Smooth muscle cell (in vitro differentiated cells): Measurements from ENCODE around the gene LAX1. TPM values are rescaled to one million over a fixed set of nuclear protein-coding genes. Genes with fewer than 3 reads are reported as not detected.
"Not testable (repeated sequence)": the region's sequence is repeated elsewhere in the genome, so short reads cannot be mapped to it uniquely, and the experiment has no call there.

Experiments
- DNase-seq: peaks from one replicate; lab custom pipeline; 2025; ENCODE audit not compliant: unreplicated experiment; lab: John Stamatoyannopoulos, UW
- H2AFZ ChIP-seq: fragments of 200-600 bp; sonication (generic); 2 replicates; pipeline ENCODE4 v1.6.0; 2016; ENCODE audit warnings: antibody characterized with exemption, low read depth, mild to moderate bottlenecking
- H3F3A ChIP-seq: fragments of 200-600 bp; sonication (generic); 2 replicates; pipeline ENCODE4 v1.6.0; 2017; ENCODE audit warnings: antibody characterized with exemption, low read depth
- H3K27ac ChIP-seq: fragments of 200-600 bp; sonication (generic); 2 replicates; pipeline ENCODE4 v1.5.1; 2016; ENCODE audit warnings: low read depth, mild to moderate bottlenecking
- H3K27me3 ChIP-seq: fragments of 200-600 bp; sonication (generic); 2 replicates; pipeline ENCODE4 v1.6.1; 2016; ENCODE audit warnings: low read depth, mild to moderate bottlenecking
- H3K36me3 ChIP-seq: fragments of 200-600 bp; sonication (generic); 2 replicates; pipeline ENCODE4 v1.5.1; 2016; ENCODE audit warnings: low read depth
- H3K4me1 ChIP-seq: fragments of 200-600 bp; sonication (generic); 2 replicates; pipeline ENCODE4 v1.5.1; 2016; ENCODE audit warnings: low read depth
- H3K4me2 ChIP-seq: fragments of 200-600 bp; sonication (generic); 2 replicates; pipeline ENCODE4 v1.6.0; 2016; ENCODE audit warnings: mild to moderate bottlenecking
- H3K4me3 ChIP-seq: fragments of 200-600 bp; sonication (generic); 2 replicates; pipeline ENCODE4 v1.5.1; 2016; ENCODE audit warnings: mild to moderate bottlenecking
- H3K79me2 ChIP-seq: fragments of 200-600 bp; sonication (generic); 2 replicates; pipeline ENCODE4 v1.6.0; 2016; ENCODE audit warnings: low read depth, mild to moderate bottlenecking
- H3K9ac ChIP-seq: fragments of 200-600 bp; sonication (generic); 2 replicates; pipeline ENCODE4 v1.6.0; 2016; ENCODE audit warnings: low read depth
- H3K9me3 ChIP-seq: fragments of 200-600 bp; sonication (generic); replicated peaks from 2 replicates; pipeline ENCODE4 v1.5.1; 2016; ENCODE audit warnings: low read depth
- H4K20me1 ChIP-seq: fragments of 200-600 bp; sonication (generic); 2 replicates; pipeline ENCODE4 v1.6.0; 2016; ENCODE audit warnings: low read depth
- WGBS: methylation state at CpG from one replicate; pipeline ENCODE4 v1.1.7; 2016; ENCODE audit warnings: low lambda C conversion rate; 5-methylcytosine and 5-hydroxymethylcytosine counted together
- polyA plus RNA-seq: library from polyadenylated mRNA; unstranded; fragments of >200 nt; fragmentation: Nextera tagmentation; extraction: Ambion mirVana; gene quantifications from 2 replicates; pipeline ENCODE4 v1.2.1, GENCODE V29; 2016
- total RNA-seq: library from RNA; depleted of rRNA; stranded (reverse); fragments of >200 nt; gene quantifications from 2 replicates; pipeline ENCODE4 v1.2.3, GENCODE V29; 2014
- TF ChIP-seq, protein P1 (sequence below): fragments of 200-600 bp; sonication (generic); IDR thresholded peaks from 2 replicates; pipeline ENCODE4 v1.5.1; 2017; ENCODE audit warnings: borderline replicate concordance, mild to moderate bottlenecking, antibody characterized with exemption; ENCODE audit not compliant: insufficient read depth, poor library complexity, severe bottlenecking

LAX1 gene
- total and polyA plus RNA-seq, 2 experiments from 2014 or later: 0.27 to 0.36 TPM

DNA sequence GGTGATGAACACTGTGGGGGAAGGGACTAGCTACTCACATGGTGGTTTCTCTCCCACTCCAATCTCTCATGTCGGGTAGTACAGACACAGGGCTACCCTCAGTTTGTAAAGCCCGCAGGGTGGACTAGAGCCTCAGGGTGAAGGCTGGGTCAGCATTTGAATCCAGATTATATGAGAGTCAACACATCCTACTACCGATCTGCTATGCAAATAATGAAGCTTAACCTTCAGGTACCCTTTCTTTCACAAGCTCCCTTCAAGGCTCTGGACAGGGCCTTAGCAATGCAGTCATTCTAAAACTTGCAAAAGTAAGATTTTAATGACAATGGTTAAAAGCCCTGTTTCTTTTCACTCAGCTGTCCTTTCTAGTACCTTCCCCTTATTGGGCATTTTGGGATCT is 25.0 kb downstream of the LAX1 start:
- 65% methylated on average over 3 of the region's 3 CpGs for WGBS
- no peaks in the 10 kb centered on the region for H3K27me3 ChIP-seq
- no peaks in the 10 kb centered on the region for H3F3A ChIP-seq
- H3K4me3 ChIP-seq: no peak overlapping the region
- no peaks in the 10 kb centered on the region for H3K79me2 ChIP-seq
- TF ChIP-seq, protein P1, sequence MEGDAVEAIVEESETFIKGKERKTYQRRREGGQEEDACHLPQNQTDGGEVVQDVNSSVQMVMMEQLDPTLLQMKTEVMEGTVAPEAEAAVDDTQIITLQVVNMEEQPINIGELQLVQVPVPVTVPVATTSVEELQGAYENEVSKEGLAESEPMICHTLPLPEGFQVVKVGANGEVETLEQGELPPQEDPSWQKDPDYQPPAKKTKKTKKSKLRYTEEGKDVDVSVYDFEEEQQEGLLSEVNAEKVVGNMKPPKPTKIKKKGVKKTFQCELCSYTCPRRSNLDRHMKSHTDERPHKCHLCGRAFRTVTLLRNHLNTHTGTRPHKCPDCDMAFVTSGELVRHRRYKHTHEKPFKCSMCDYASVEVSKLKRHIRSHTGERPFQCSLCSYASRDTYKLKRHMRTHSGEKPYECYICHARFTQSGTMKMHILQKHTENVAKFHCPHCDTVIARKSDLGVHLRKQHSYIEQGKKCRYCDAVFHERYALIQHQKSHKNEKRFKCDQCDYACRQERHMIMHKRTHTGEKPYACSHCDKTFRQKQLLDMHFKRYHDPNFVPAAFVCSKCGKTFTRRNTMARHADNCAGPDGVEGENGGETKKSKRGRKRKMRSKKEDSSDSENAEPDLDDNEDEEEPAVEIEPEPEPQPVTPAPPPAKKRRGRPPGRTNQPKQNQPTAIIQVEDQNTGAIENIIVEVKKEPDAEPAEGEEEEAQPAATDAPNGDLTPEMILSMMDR: no peak
- no peak for DNase-seq
- H3K9me3 ChIP-seq: no peaks in the 10 kb centered on the region
- no peaks in the 10 kb centered on the region for H3K36me3 ChIP-seq
- no peak overlapping the region for H3K9ac ChIP-seq
- no peaks in the 10 kb centered on the region for H4K20me1 ChIP-seq
- peaks cover 1% of the 10 kb centered on the region for H3K4me1 ChIP-seq
- no peak overlapping the region for H3K4me2 ChIP-seq
- no peak overlapping the region for H3K27ac ChIP-seq
- H2AFZ ChIP-seq: no peak overlapping the region

DNA sequence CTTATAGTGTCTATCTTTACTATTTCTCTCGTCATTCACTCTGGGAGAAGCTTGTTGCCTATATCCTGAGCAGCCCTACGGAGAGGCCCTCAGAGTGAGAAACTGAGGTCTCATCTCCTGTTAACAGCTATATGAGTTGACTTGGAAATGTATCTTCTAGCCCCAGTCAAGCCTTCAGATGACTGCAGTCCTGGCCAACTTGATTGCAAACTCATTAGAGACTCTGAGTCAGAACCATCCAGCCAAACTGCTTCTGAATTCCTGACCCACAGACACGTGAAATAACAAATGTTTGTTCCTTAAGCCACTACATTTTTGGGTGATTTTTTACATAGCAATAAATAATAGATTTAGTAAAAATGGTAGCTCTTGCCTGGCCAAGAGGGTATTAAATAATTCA is 26.5 kb downstream of the LAX1 start:
- TF ChIP-seq, protein P1: no peak
- WGBS: 75% methylated on average over 3 of the region's 3 CpGs
- no peak for DNase-seq

DNA sequence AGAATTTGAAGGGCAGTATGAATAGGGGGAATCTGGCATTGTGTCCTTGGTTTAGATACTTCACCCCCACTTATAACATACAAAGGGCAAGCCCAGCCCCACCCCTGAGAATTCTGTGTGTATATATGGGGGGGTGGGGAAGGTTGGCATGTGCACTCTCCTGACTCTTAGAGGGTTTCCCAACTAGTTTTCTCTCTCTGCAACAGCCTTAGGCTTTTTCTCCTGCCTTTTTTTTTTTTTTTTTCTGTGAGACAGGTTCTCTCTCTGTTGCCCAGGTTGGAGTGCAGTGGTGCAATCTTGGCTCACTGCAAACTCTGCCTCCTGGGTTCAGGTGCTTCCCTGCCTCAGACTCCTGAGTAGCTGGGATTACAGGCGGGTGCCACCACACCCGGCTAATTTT is 27.5 kb downstream of the LAX1 start:
- Histone ChIP-seq H3F3A (no peaks in the 10 kb centered on the region), H3K9ac (no peak overlapping the region), H3K4me2 (no peak overlapping the region), H3K79me2 (peaks cover 18% of the 10 kb centered on the region), H3K4me1 (peaks cover 13% of the 10 kb centered on the region), H3K27ac (no peak overlapping the region), H4K20me1 (peaks cover 14% of the 10 kb centered on the region), H3K27me3 (no peaks in the 10 kb centered on the region), H3K4me3 (no peak overlapping the region), H3K36me3 (no peaks in the 10 kb centered on the region), H3K9me3 (no peaks in the 10 kb centered on the region), H2AFZ (no peak overlapping the region)
- TF ChIP-seq, protein P1: no peak
- no peak for DNase-seq
- WGBS: 85% methylated on average over 2 of the region's 2 CpGs

More for the DNA sequence above, 26.5 kb downstream of the LAX1 start:
- Histone ChIP-seq H3F3A (no peaks in the 10 kb centered on the region), H3K9me3 (no peaks in the 10 kb centered on the region), H3K79me2 (peaks cover 8% of the 10 kb centered on the region), H3K27me3 (no peaks in the 10 kb centered on the region), H3K4me1 (peaks cover 4% of the 10 kb centered on the region), H3K27ac (no peak overlapping the region), H4K20me1 (peaks cover 4% of the 10 kb centered on the region), H3K9ac (no peak overlapping the region), H3K4me2 (no peak overlapping the region), H2AFZ (no peak overlapping the region), H3K4me3 (no peak overlapping the region), H3K36me3 (no peaks in the 10 kb centered on the region)

DNA sequence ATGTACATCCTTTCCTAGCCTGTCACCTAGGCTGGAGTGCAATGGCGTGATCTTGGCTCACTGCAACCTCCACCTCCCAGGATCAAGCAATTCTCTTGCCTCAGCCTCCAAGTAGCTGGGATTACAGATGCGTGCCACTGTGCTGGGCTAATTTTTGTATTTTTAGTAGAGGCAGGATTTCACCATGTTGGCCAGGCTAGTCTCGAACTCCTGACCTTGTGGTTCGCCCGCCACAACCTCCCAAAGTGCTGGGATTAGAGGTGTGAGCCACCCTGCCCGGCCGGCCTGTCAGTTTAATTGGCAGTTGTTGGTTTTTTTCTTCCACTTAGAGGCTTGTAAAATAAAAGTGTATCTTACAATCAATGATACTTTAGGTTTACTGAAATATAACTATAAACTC is 28.6 kb downstream of the LAX1 start:
- H3K27me3 ChIP-seq, H3K9me3 ChIP-seq, H2AFZ ChIP-seq, H3K4me2 ChIP-seq, H3F3A ChIP-seq, H3K9ac ChIP-seq, H3K36me3 ChIP-seq, DNase-seq, H3K27ac ChIP-seq, H3K4me3 ChIP-seq: not testable (repeated sequence)
- Histone ChIP-seq H3K4me1 (peaks cover 14% of the 10 kb centered on the region), H4K20me1 (peaks cover 25% of the 10 kb centered on the region), H3K79me2 (peaks cover 28% of the 10 kb centered on the region)
- 88% methylated on average over 7 of the region's 7 CpGs for WGBS
